ENCODE data around the gene FREM1. TPM values are rescaled to one million over a fixed set of nuclear protein-coding genes. Genes with fewer than 3 reads are reported as not detected.

The FREM1 gene
- polyA plus RNA-seq, 2 donors: 0.13 to 0.18 TPM

GRCh38 chr9:14863402-14863801, 46.8 kb downstream of the FREM1 start:
- H3K27me3 ChIP-seq (ENCODE audit: control insufficient read depth in 1 of 2, insufficient read depth in 2 of 2, low read length in 2 of 2): no peaks in the 10 kb centered on the region
- no peaks in the 10 kb centered on the region for H3K9me3 ChIP-seq (ENCODE audit: control insufficient read depth in 2 of 2, insufficient read depth in 1 of 2, low read depth in 1 of 2, low read length in 1 of 2)
- 93 to 98% methylated on average over 3 of the region's 3 CpGs for WGBS, 2 donors
- H3K4me1 ChIP-seq (ENCODE audit: control insufficient read depth in 2 of 2, insufficient read depth in 2 of 2, low read length in 1 of 2): no peaks in the 10 kb centered on the region
- no peak overlapping the region for H3K4me3 ChIP-seq (ENCODE audit: low read depth in 1 of 2, low read length in 2 of 2)
- no peak overlapping the region for H3K27ac ChIP-seq (ENCODE audit: low read depth in 2 of 2, low read length in 1 of 2)
- no peaks in the 10 kb centered on the region for H3K36me3 ChIP-seq (ENCODE audit: control insufficient read depth in 2 of 2, insufficient read depth in 2 of 2, low read length in 1 of 2)

GRCh38 chr9:14857449-14858305, 52.6 kb downstream of the FREM1 start:
- no peak overlapping the region for H3K27ac ChIP-seq (ENCODE audit: low read depth in 2 of 2, low read length in 1 of 2)
- H3K36me3 ChIP-seq (ENCODE audit: control insufficient read depth in 2 of 2, insufficient read depth in 2 of 2, low read length in 1 of 2): no peaks in the 10 kb centered on the region
- WGBS, 2 donors: 88 to 90% methylated on average over 7 of the region's 7 CpGs

GRCh38 chr9:14849851-14850250, 60.4 kb downstream of the FREM1 start:
- 63 to 67% methylated on average over 4 of the region's 4 CpGs for WGBS, 2 donors
- Histone ChIP-seq H3K36me3 (ENCODE audit: control insufficient read depth in 2 of 2, insufficient read depth in 2 of 2, low read length in 1 of 2) (no peaks in the 10 kb centered on the region), H3K9me3 (ENCODE audit: control insufficient read depth in 2 of 2, insufficient read depth in 1 of 2, low read depth in 1 of 2, low read length in 1 of 2) (no peaks in the 10 kb centered on the region), H3K4me3 (ENCODE audit: low read depth in 1 of 2, low read length in 2 of 2) (no peak overlapping the region), H3K27me3 (ENCODE audit: control insufficient read depth in 1 of 2, insufficient read depth in 2 of 2, low read length in 2 of 2) (no peaks in the 10 kb centered on the region), H3K4me1 (ENCODE audit: control insufficient read depth in 2 of 2, insufficient read depth in 2 of 2, low read length in 1 of 2) (no peaks in the 10 kb centered on the region), H3K27ac (ENCODE audit: low read depth in 2 of 2, low read length in 1 of 2) (no peak overlapping the region)

More at GRCh38 chr9:14857449-14858305, 52.6 kb downstream of the FREM1 start:
- no peak overlapping the region for H3K4me3 ChIP-seq (ENCODE audit: low read depth in 1 of 2, low read length in 2 of 2)
- no peaks in the 10 kb centered on the region for H3K27me3 ChIP-seq (ENCODE audit: control insufficient read depth in 1 of 2, insufficient read depth in 2 of 2, low read length in 2 of 2)
- H3K9me3 ChIP-seq (ENCODE audit: control insufficient read depth in 2 of 2, insufficient read depth in 1 of 2, low read depth in 1 of 2, low read length in 1 of 2): no peaks in the 10 kb centered on the region
- H3K4me1 ChIP-seq (ENCODE audit: control insufficient read depth in 2 of 2, insufficient read depth in 2 of 2, low read length in 1 of 2): no peaks in the 10 kb centered on the region

GRCh38 chr9:14849296-14849695, 60.9 kb downstream of the FREM1 start:
- WGBS, 2 donors: 83 to 84% methylated on average over 3 of the region's 3 CpGs
- Histone ChIP-seq H3K27ac (ENCODE audit: low read depth in 2 of 2, low read length in 1 of 2) (no peak overlapping the region), H3K36me3 (ENCODE audit: control insufficient read depth in 2 of 2, insufficient read depth in 2 of 2, low read length in 1 of 2) (no peaks in the 10 kb centered on the region), H3K27me3 (ENCODE audit: control insufficient read depth in 1 of 2, insufficient read depth in 2 of 2, low read length in 2 of 2) (no peaks in the 10 kb centered on the region), H3K4me1 (ENCODE audit: control insufficient read depth in 2 of 2, insufficient read depth in 2 of 2, low read length in 1 of 2) (no peaks in the 10 kb centered on the region), H3K9me3 (ENCODE audit: control insufficient read depth in 2 of 2, insufficient read depth in 1 of 2, low read depth in 1 of 2, low read length in 1 of 2) (no peaks in the 10 kb centered on the region), H3K4me3 (ENCODE audit: low read depth in 1 of 2, low read length in 2 of 2) (no peak overlapping the region)

- no peak overlapping the region for H3K4me3 ChIP-seq (ENCODE audit: low read depth in 1 of 2, low read length in 2 of 2)
- no peaks in the 10 kb centered on the region for H3K4me1 ChIP-seq (ENCODE audit: control insufficient read depth in 2 of 2, insufficient read depth in 2 of 2, low read length in 1 of 2)
- no peak overlapping the region for H3K27ac ChIP-seq (ENCODE audit: low read depth in 2 of 2, low read length in 1 of 2)
- no peaks in the 10 kb centered on the region for H3K9me3 ChIP-seq (ENCODE audit: control insufficient read depth in 2 of 2, insufficient read depth in 1 of 2, low read depth in 1 of 2, low read length in 1 of 2)
- no peaks in the 10 kb centered on the region for H3K27me3 ChIP-seq (ENCODE audit: control insufficient read depth in 1 of 2, insufficient read depth in 2 of 2, low read length in 2 of 2)
- WGBS, 2 donors: 28 to 31% methylated on average over 3 of the region's 3 CpGs
- no peaks in the 10 kb centered on the region for H3K36me3 ChIP-seq (ENCODE audit: control insufficient read depth in 2 of 2, insufficient read depth in 2 of 2, low read length in 1 of 2)
Measured at GRCh38 chr9:14846871-14847311, 63.3 kb downstream of the FREM1 start.

- Histone ChIP-seq H3K27ac (ENCODE audit: low read depth in 2 of 2, low read length in 1 of 2) (no peak overlapping the region), H3K9me3 (ENCODE audit: control insufficient read depth in 2 of 2, insufficient read depth in 1 of 2, low read depth in 1 of 2, low read length in 1 of 2) (no peaks in the 10 kb centered on the region), H3K27me3 (ENCODE audit: control insufficient read depth in 1 of 2, insufficient read depth in 2 of 2, low read length in 2 of 2) (no peaks in the 10 kb centered on the region), H3K36me3 (ENCODE audit: control insufficient read depth in 2 of 2, insufficient read depth in 2 of 2, low read length in 1 of 2) (no peaks in the 10 kb centered on the region), H3K4me3 (ENCODE audit: low read depth in 1 of 2, low read length in 2 of 2) (no peak overlapping the region), H3K4me1 (ENCODE audit: control insufficient read depth in 2 of 2, insufficient read depth in 2 of 2, low read length in 1 of 2) (no peaks in the 10 kb centered on the region)
- 93 to 95% methylated on average over 2 of the region's 2 CpGs for WGBS, 2 donors
Measured at GRCh38 chr9:14843163-14843562, 67.1 kb downstream of the FREM1 start.

GRCh38 chr9:14842269-14842668, 68.0 kb downstream of the FREM1 start:
- Histone ChIP-seq H3K4me1 (ENCODE audit: control insufficient read depth in 2 of 2, insufficient read depth in 2 of 2, low read length in 1 of 2) (no peaks in the 10 kb centered on the region), H3K27me3 (ENCODE audit: control insufficient read depth in 1 of 2, insufficient read depth in 2 of 2, low read length in 2 of 2) (no peaks in the 10 kb centered on the region), H3K9me3 (ENCODE audit: control insufficient read depth in 2 of 2, insufficient read depth in 1 of 2, low read depth in 1 of 2, low read length in 1 of 2) (no peaks in the 10 kb centered on the region), H3K36me3 (ENCODE audit: control insufficient read depth in 2 of 2, insufficient read depth in 2 of 2, low read length in 1 of 2) (no peaks in the 10 kb centered on the region), H3K4me3 (ENCODE audit: low read depth in 1 of 2, low read length in 2 of 2) (no peak overlapping the region), H3K27ac (ENCODE audit: low read depth in 2 of 2, low read length in 1 of 2) (no peak overlapping the region)
- WGBS, 2 donors: 91 to 92% methylated on average over 10 of the region's 10 CpGs

- Histone ChIP-seq H3K36me3 (ENCODE audit: control insufficient read depth in 2 of 2, insufficient read depth in 2 of 2, low read length in 1 of 2) (no peaks in the 10 kb centered on the region), H3K27ac (ENCODE audit: low read depth in 2 of 2, low read length in 1 of 2) (no peak overlapping the region), H3K27me3 (ENCODE audit: control insufficient read depth in 1 of 2, insufficient read depth in 2 of 2, low read length in 2 of 2) (no peaks in the 10 kb centered on the region), H3K4me1 (ENCODE audit: control insufficient read depth in 2 of 2, insufficient read depth in 2 of 2, low read length in 1 of 2) (no peaks in the 10 kb centered on the region), H3K9me3 (ENCODE audit: control insufficient read depth in 2 of 2, insufficient read depth in 1 of 2, low read depth in 1 of 2, low read length in 1 of 2) (no peaks in the 10 kb centered on the region), H3K4me3 (ENCODE audit: low read depth in 1 of 2, low read length in 2 of 2) (no peak overlapping the region)
- WGBS, 2 donors: 70% methylated on average over 3 of the region's 3 CpGs
Measured at GRCh38 chr9:14838701-14839100, 71.5 kb downstream of the FREM1 start.

- H3K36me3 ChIP-seq (ENCODE audit: control insufficient read depth in 2 of 2, insufficient read depth in 2 of 2, low read length in 1 of 2): no peaks in the 10 kb centered on the region
- H3K4me3 ChIP-seq (ENCODE audit: low read depth in 1 of 2, low read length in 2 of 2): no peak overlapping the region
- H3K27ac ChIP-seq (ENCODE audit: low read depth in 2 of 2, low read length in 1 of 2): no peak overlapping the region
- whole genome bisulfite sequencing, 2 donors: 95 to 97% methylated on average over 7 of the region's 7 CpGs
- H3K9me3 ChIP-seq (ENCODE audit: control insufficient read depth in 2 of 2, insufficient read depth in 1 of 2, low read depth in 1 of 2, low read length in 1 of 2): no peaks in the 10 kb centered on the region
- no peaks in the 10 kb centered on the region for H3K27me3 ChIP-seq (ENCODE audit: control insufficient read depth in 1 of 2, insufficient read depth in 2 of 2, low read length in 2 of 2)
- no peaks in the 10 kb centered on the region for H3K4me1 ChIP-seq (ENCODE audit: control insufficient read depth in 2 of 2, insufficient read depth in 2 of 2, low read length in 1 of 2)
Measured at GRCh38 chr9:14836885-14837284, 73.3 kb downstream of the FREM1 start.

GRCh38 chr9:14831661-14832060, 78.6 kb downstream of the FREM1 start:
- peaks cover 0 to 3% of the 10 kb centered on the region in 2 donors for H3K4me1 ChIP-seq (ENCODE audit: control insufficient read depth in 2 of 2, insufficient read depth in 2 of 2, low read length in 1 of 2)
- H3K27ac ChIP-seq (ENCODE audit: low read depth in 2 of 2, low read length in 1 of 2): no peak overlapping the region
- no peak overlapping the region for H3K4me3 ChIP-seq (ENCODE audit: low read depth in 1 of 2, low read length in 2 of 2)
- 95 to 97% methylated on average over 14 of the region's 14 CpGs for WGBS, 2 donors
- no peaks in the 10 kb centered on the region for H3K27me3 ChIP-seq (ENCODE audit: control insufficient read depth in 1 of 2, insufficient read depth in 2 of 2, low read length in 2 of 2)
- H3K9me3 ChIP-seq (ENCODE audit: control insufficient read depth in 2 of 2, insufficient read depth in 1 of 2, low read depth in 1 of 2, low read length in 1 of 2): no peaks in the 10 kb centered on the region
- no peaks in the 10 kb centered on the region for H3K36me3 ChIP-seq (ENCODE audit: control insufficient read depth in 2 of 2, insufficient read depth in 2 of 2, low read length in 1 of 2)
